ENCODE data around the gene NOC2L.

DNA sequence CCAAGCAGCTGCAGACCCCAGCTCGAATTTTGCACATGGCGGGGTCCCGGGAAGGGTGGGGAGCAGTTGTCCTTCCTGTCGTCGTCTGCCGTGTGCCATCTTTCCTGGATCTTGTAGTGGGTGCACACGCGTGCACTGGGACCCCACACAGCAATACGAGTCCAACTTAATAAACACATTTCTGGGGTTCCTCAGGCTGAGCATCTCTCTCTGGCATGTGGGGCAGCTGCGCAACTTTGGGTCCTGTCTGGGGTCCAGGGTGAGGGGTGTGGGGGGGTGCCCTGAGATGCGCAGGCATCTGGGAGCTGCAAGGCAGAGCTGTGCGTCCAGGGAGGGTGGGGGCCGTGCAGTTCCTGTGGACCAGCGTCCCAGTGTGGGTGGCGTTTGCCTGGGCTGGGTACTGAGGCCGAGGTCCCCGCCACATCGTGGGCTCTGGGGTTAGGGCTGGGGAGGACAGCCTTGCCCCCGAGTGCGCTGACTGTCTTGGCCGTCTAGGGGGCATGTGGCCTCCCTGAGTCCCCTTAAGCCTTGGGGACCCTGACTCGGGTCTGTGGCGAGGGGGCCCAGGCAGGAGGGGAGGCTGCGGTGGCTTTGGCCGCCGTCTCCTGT lies 6.6 kb upstream of the NOC2L start:
- TF ChIP-seq POLR2A (IDR thresholded peaks at IDR 0.05; ENCODE audit: low read length) (no peak), GATA1 (IDR thresholded peaks at IDR 0.05; ENCODE audit: low read depth, low read length) (no peak)
